ENCODE measurements around the gene REPS2. TPM values are rescaled to one million over a fixed set of nuclear protein-coding genes. Genes with fewer than 3 reads are reported as not detected.

The REPS2 gene
- total and polyA plus RNA-seq, 2 donors from 2014 or later, result 19.6 to 36.3 TPM

DNA sequence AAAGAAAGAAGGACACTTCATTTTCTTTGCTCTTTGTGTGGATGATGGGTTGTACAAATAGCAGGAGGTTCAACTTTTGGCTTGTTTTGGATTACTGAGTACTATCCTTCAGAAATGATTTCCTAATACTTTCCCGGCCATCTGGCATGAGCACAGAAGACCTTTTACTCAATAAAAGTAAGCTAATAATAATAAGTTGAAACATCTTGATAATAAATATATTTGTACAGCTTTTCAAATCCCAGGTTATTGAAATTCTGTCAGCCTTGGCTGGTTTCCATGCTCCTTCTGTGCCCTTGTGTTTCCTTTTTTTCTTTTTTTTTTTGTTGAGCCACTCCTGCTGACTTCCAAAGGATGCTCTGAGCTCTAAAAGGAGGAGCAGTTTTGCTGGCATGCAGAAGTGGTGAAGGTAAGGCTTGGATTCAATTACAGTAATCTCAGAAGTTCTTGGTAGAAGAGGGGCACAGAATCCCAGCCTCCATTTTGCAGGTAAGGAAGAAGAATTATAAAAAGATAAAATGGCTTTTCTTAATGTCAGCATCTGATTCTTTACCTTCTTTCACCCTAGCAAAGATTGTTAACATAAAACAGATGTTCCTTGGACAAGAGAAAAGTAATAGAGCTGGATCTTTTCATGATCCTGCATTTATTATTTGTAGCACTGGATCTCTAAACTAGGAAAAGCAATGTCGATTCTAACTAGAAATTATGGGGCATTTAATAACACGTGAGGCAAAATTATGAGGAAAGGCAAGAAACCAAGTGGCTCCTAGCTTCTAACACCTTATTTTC lies 31.9 kb downstream of the REPS2 start:
- no peaks in the 10 kb centered on the region for H3K4me1 ChIP-seq (ENCODE audit: control insufficient read depth in 2 of 3, insufficient read depth in 2 of 3, low read depth in 1 of 3, low read length in 3 of 3)
- TF ChIP-seq, protein P1, sequence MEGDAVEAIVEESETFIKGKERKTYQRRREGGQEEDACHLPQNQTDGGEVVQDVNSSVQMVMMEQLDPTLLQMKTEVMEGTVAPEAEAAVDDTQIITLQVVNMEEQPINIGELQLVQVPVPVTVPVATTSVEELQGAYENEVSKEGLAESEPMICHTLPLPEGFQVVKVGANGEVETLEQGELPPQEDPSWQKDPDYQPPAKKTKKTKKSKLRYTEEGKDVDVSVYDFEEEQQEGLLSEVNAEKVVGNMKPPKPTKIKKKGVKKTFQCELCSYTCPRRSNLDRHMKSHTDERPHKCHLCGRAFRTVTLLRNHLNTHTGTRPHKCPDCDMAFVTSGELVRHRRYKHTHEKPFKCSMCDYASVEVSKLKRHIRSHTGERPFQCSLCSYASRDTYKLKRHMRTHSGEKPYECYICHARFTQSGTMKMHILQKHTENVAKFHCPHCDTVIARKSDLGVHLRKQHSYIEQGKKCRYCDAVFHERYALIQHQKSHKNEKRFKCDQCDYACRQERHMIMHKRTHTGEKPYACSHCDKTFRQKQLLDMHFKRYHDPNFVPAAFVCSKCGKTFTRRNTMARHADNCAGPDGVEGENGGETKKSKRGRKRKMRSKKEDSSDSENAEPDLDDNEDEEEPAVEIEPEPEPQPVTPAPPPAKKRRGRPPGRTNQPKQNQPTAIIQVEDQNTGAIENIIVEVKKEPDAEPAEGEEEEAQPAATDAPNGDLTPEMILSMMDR (IDR thresholded peaks at IDR 0.05; ENCODE audit: borderline replicate concordance, extremely low read depth, insufficient read depth), result no peak
- DNase-seq (no peak), FAIRE-seq (no peak)
- intact Hi-C loops (cut with DNase I), result no loop called here
- no peak overlapping the region for H3K4me3 ChIP-seq (ENCODE audit: low read length in 3 of 3)
- no peaks in the 10 kb centered on the region for H3K9me3 ChIP-seq (ENCODE audit: control insufficient read depth in 2 of 3, insufficient read depth in 1 of 3, low read length in 3 of 3)
- no peak overlapping the region for H3K27ac ChIP-seq (ENCODE audit: low read depth in 2 of 2, low read length in 2 of 2)
- no peaks in the 10 kb centered on the region for H3K36me3 ChIP-seq (ENCODE audit: control insufficient read depth in 2 of 3, insufficient read depth in 3 of 3, low read length in 3 of 3)
- no peak overlapping the region for H3K9ac ChIP-seq (ENCODE audit: low read length in 3 of 3)
- peaks cover 2% of the 10 kb centered on the region for H3K27me3 ChIP-seq (ENCODE audit: control insufficient read depth, insufficient read depth, low read length)

DNA sequence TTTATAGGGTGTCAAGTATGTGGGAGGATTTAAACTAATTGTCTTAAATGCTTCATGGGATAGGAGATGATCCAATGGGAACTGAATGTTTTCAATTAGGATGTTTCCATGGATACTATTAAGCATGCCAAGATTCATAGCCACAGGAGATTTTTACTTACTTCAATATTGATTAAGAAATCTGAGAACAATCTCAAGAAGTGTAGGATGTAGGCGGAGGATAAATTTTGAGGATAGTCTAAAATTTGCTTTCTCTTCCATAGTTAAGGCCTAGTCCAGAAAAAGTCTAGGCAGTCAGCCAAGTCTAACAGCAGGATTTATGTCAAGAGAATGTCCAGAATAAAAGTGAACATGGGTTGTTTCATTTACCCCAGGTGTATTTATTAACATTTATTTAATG lies 32.8 kb downstream of the REPS2 start:
- no peak overlapping the region for H3K4me3 ChIP-seq (ENCODE audit: low read length in 3 of 3)
- no peaks in the 10 kb centered on the region for H3K36me3 ChIP-seq (ENCODE audit: control insufficient read depth in 2 of 3, insufficient read depth in 3 of 3, low read length in 3 of 3)
- H3K4me1 ChIP-seq (ENCODE audit: control insufficient read depth in 2 of 3, insufficient read depth in 2 of 3, low read depth in 1 of 3, low read length in 3 of 3), result no peaks in the 10 kb centered on the region
- peaks cover 2% of the 10 kb centered on the region for H3K27me3 ChIP-seq (ENCODE audit: control insufficient read depth, insufficient read depth, low read length)
- no peaks in the 10 kb centered on the region for H3K9me3 ChIP-seq (ENCODE audit: control insufficient read depth in 2 of 3, insufficient read depth in 1 of 3, low read length in 3 of 3)
- intact Hi-C loops (cut with DNase I), result no loop called here
- no peak overlapping the region for H3K9ac ChIP-seq (ENCODE audit: low read length in 3 of 3)
- no peak for FAIRE-seq
- no peak overlapping the region for H3K27ac ChIP-seq (ENCODE audit: low read depth in 2 of 2, low read length in 2 of 2)
- TF ChIP-seq, protein P1 (IDR thresholded peaks at IDR 0.05; ENCODE audit: borderline replicate concordance, extremely low read depth, insufficient read depth), result no peak
- DNase-seq, result peak in 1 of 5 donors; percentile 12

- H3K9me3 ChIP-seq (ENCODE audit: control insufficient read depth in 2 of 3, insufficient read depth in 1 of 3, low read length in 3 of 3), result no peaks in the 10 kb centered on the region
- TF ChIP-seq, protein P1 (IDR thresholded peaks at IDR 0.05; ENCODE audit: borderline replicate concordance, extremely low read depth, insufficient read depth), result no peak
These were observed 34.8 kb downstream of the REPS2 start for GRCh38 chrX:16981209-16981608.

More at GRCh38 chrX:16981209-16981608, 34.8 kb downstream of the REPS2 start:
- no peak for DNase-seq
- H3K27ac ChIP-seq (ENCODE audit: low read depth in 2 of 2, low read length in 2 of 2), result no peak overlapping the region
- peaks cover 0 to 3% (median 0%) of the 10 kb centered on the region in 3 donors for H3K4me1 ChIP-seq (ENCODE audit: control insufficient read depth in 2 of 3, insufficient read depth in 2 of 3, low read depth in 1 of 3, low read length in 3 of 3)
- H3K9ac ChIP-seq (ENCODE audit: low read length in 3 of 3), result no peak overlapping the region
- H3K36me3 ChIP-seq (ENCODE audit: control insufficient read depth in 2 of 3, insufficient read depth in 3 of 3, low read length in 3 of 3), result no peaks in the 10 kb centered on the region
- H3K4me3 ChIP-seq (ENCODE audit: low read length in 3 of 3), result no peak overlapping the region
- intact Hi-C loops (cut with DNase I), result no loop called here
- H3K27me3 ChIP-seq (ENCODE audit: control insufficient read depth, insufficient read depth, low read length), result peaks cover 2% of the 10 kb centered on the region
- no peak for FAIRE-seq
